HepG2 (cell line): ENCODE data around the gene SLIT3. TPM values are rescaled to one million over a fixed set of nuclear protein-coding genes. Genes with fewer than 3 reads are reported as not detected.

ENCODE experiments used
- ATAC-seq: fragments of 200-7000 bp; cut with Tn5 transposase; 3 replicates; pipeline ENCODE4 v1.9.1; 2020; ENCODE audit warnings: mild to moderate bottlenecking, moderate library complexity
- BruUV-seq: library from RNA; stranded (reverse); fragments of 400-500 nt; replicated peaks from 2 replicates; lab custom pipeline; 2021; lab: Mats Ljungman, UMichigan
- CTCF ChIA-PET: fragments of 300-600 bp; formaldehyde crosslinking; extraction: SDS; loops from one replicate; lab custom pipeline; 2021; ENCODE audit warnings: low total read pairs, inconsistent platforms, low intra/inter-chr PET ratio; lab: Yijun Ruan, JAX
- POLR2A ChIA-PET: fragments of 350-600 bp; sonication (Branson Sonifier 250); formaldehyde crosslinking; loops from one replicate; lab custom pipeline; 2020; ENCODE audit warnings: antibody characterized with exemption, inconsistent platforms; lab: Yijun Ruan, JAX
- DNase-seq: peaks from one replicate; pipeline ENCODE4 v3.0.0-alpha.2; 2015; ENCODE audit warnings: low spot score
- FAIRE-seq: peaks from 3 replicates; lab custom pipeline; 2011; peaks lifted over from hg19 to GRCh38; lab: Jason Lieb, UNC
- H2AFZ ChIP-seq: one replicate; pipeline ENCODE4 v1.6.1; 2011; ENCODE audit warnings: low read length, inconsistent platforms
- H3K27ac ChIP-seq: fragments of 300-600 bp; 3 replicates; pipeline ENCODE4 v1.8.0; 2011; ENCODE audit warnings: mixed run types, mild to moderate bottlenecking, mixed read lengths, low read length, inconsistent platforms; ENCODE audit not compliant: insufficient read depth; ENCODE audit errors: extremely low read length
- H3K27me3 ChIP-seq, 2 experiments: fragments of 200-600 bp in 1 of 2; 2 replicates in 1 of 2; 3 replicates in 1 of 2; pipeline versions ENCODE4 v1.6.0 to v1.8.0; 2011; ENCODE audit warnings: low read length in 2 of 2, mild to moderate bottlenecking in 2 of 2, moderate library complexity in 2 of 2, inconsistent platforms in 1 of 2; ENCODE audit not compliant: insufficient read depth in 2 of 2, control insufficient read depth in 1 of 2
- H3K36me3 ChIP-seq, 2 experiments: fragments of 200-600 bp in 1 of 2; replicated peaks in 1 of 2; 2 replicates in 1 of 2; 3 replicates in 1 of 2; pipeline versions ENCODE4 v1.5.1 to v1.8.0; 2011; ENCODE audit warnings: low read length in 2 of 2, inconsistent platforms in 1 of 2; ENCODE audit not compliant: insufficient read depth in 2 of 2, control insufficient read depth in 1 of 2
- H3K4me1 ChIP-seq: 2 replicates; pipeline ENCODE4 v1.5.1; 2012; ENCODE audit warnings: low read length, inconsistent platforms; ENCODE audit not compliant: insufficient read depth
- H3K4me2 ChIP-seq: 2 replicates; pipeline ENCODE4 v1.6.0; 2011; ENCODE audit warnings: low read depth, low read length, inconsistent platforms
- H3K4me3 ChIP-seq, 3 experiments: fragments of 200-600 bp in 1 of 3; sonication (generic), shearing (Covaris generic) in 1 of 3; replicated peaks in 1 of 3; 2 replicates each; pipeline ENCODE4 v1.5.1; 2011 to 2016; ENCODE audit warnings: low read length in 3 of 3, inconsistent platforms in 2 of 3, low read depth in 2 of 3, mild to moderate bottlenecking in 2 of 3, control low read depth in 1 of 3, mixed read lengths in 1 of 3; ENCODE audit not compliant: insufficient read depth in 1 of 3
- H3K79me2 ChIP-seq: one replicate; pipeline ENCODE4 v1.6.1; 2011; ENCODE audit warnings: low read length, inconsistent platforms; ENCODE audit not compliant: insufficient read depth
- H3K9ac ChIP-seq: 2 replicates; pipeline ENCODE4 v1.6.0; 2011; ENCODE audit warnings: mild to moderate bottlenecking, low read depth, low read length, inconsistent platforms; ENCODE audit not compliant: insufficient read depth
- H3K9me3 ChIP-seq: 2 replicates; pipeline ENCODE4 v1.5.1; 2012; ENCODE audit warnings: mild to moderate bottlenecking, low read length
- H4K20me1 ChIP-seq: 2 replicates; pipeline ENCODE4 v1.6.0; 2011; ENCODE audit warnings: inconsistent platforms, mild to moderate bottlenecking, low read length, moderate library complexity; ENCODE audit not compliant: insufficient read depth
- ARNT ChIP-seq: fragments of 450-650 bp; IDR thresholded peaks from 2 replicates; pipeline ENCODE4 v1.6.1; 2017
- DNMT3B ChIP-seq: conservative IDR thresholded peaks from 2 replicates; pipeline ENCODE4 v1.6.1; 2016; ENCODE audit warnings: missing biosample characterization, control low read depth
- HDAC1 ChIP-seq: sonication (generic); formaldehyde crosslinking; IDR thresholded peaks from 2 replicates; pipeline ENCODE4 v1.5.1; 2020; ENCODE audit warnings: mild to moderate bottlenecking, missing genetic modification reagents
- MXI1 ChIP-seq: IDR thresholded peaks from 3 replicates; pipeline ENCODE4 v1.6.1; 2012; ENCODE audit warnings: low read depth, low read length, inconsistent platforms, borderline replicate concordance
- PHF21A ChIP-seq: sonication (generic); formaldehyde crosslinking; IDR thresholded peaks from 2 replicates; pipeline ENCODE4 v1.5.0; 2020; ENCODE audit warnings: mild to moderate bottlenecking, missing genetic modification reagents
- POLR2AphosphoS5 ChIP-seq: IDR thresholded peaks from 2 replicates; pipeline ENCODE4 v1.6.1; 2012; ENCODE audit warnings: low read depth, low read length
- RBM22 ChIP-seq: fragments of 200-400 bp; formaldehyde crosslinking; optimal IDR thresholded peaks from 2 replicates; pipeline ENCODE3; 2017; ENCODE audit warnings: mild to moderate bottlenecking, low read length, moderate library complexity
- SKI ChIP-seq: fragments of 450-650 bp; IDR thresholded peaks from one replicate; pipeline ENCODE4 v1.6.1; 2018; ENCODE audit warnings: mild to moderate bottlenecking; ENCODE audit not compliant: partially characterized antibody
- TCF7 ChIP-seq: sonication (generic); IDR thresholded peaks from 2 replicates; pipeline ENCODE4 v1.6.1; 2016; ENCODE audit warnings: antibody characterized with exemption, low read depth
- XBP1 ChIP-seq: sonication (generic); formaldehyde crosslinking; IDR thresholded peaks from 2 replicates; pipeline ENCODE4 v1.5.0; 2020; ENCODE audit warnings: missing genetic modification reagents
- ZNF234 ChIP-seq: sonication (generic); formaldehyde crosslinking; conservative IDR thresholded peaks from 2 replicates; pipeline ENCODE4 v1.5.1; 2020; ENCODE audit warnings: mild to moderate bottlenecking, missing genetic modification reagents
- ZNF335 ChIP-seq: sonication (generic); formaldehyde crosslinking; IDR thresholded peaks from 2 replicates; pipeline ENCODE4 v1.4.0; 2020; ENCODE audit warnings: missing genetic modification reagents
- WGBS: methylation state at CpG from one replicate; pipeline ENCODE4 v1.1.6; 2017; ENCODE audit warnings: low lambda C conversion rate; 5-methylcytosine and 5-hydroxymethylcytosine counted together
- in situ Hi-C: cut with HindIII; loops from 2 replicates; pipeline ENCODE4 v1.10.0; 2017; ENCODE audit warnings: low pct_unique_long_range_greater_than_20kb; ENCODE audit not compliant: extremely low pct_ligation_motif_present
- intact Hi-C: fragments of 100-400 bp; cut with micrococcal nuclease; formaldehyde crosslinking; loops from one replicate; pipeline ENCODE4 v1.10.0; 2022; ENCODE audit not compliant: unreplicated experiment
- polyA plus RNA-seq, 8 experiments: library from polyadenylated mRNA; depleted of rRNA in 3 of 8; stranded (reverse) in 7 of 8; unstranded in 1 of 8; fragments of >200 nt; fragmentation: Illumina TruSeq in 4 of 8; extraction: Trizol in 4 of 8; gene quantifications; 2 replicates each; pipeline versions ENCODE4 v1.2.1 to v1.2.3, GENCODE V29; 2011 to 2016; ENCODE audit warnings: low read depth in 4 of 8, missing spikeins in 1 of 8, mixed read lengths in 1 of 8; ENCODE audit not compliant: insufficient read depth in 1 of 8
- total RNA-seq, 5 experiments: library from RNA; depleted of rRNA; stranded (reverse); fragments of >200 nt; fragmentation: Illumina TruSeq; extraction: Trizol; gene quantifications; 2 replicates each; pipeline ENCODE4 v1.2.3, GENCODE V29; 2016; ENCODE audit warnings: low read depth in 1 of 5
- TF ChIP-seq, protein P1 (sequence below): sonication (generic); formaldehyde crosslinking; IDR thresholded peaks from 2 replicates; pipeline ENCODE4 v1.4.0; 2020; ENCODE audit warnings: missing genetic modification reagents, borderline replicate concordance
- TF ChIP-seq, protein P2 (sequence below): sonication (generic); formaldehyde crosslinking; IDR thresholded peaks from 2 replicates; pipeline ENCODE4 v1.5.0; 2020; ENCODE audit warnings: missing genetic modification reagents
- TF ChIP-seq, protein P3 (sequence below): fragments of 450-650 bp; IDR thresholded peaks from 2 replicates; pipeline ENCODE4 v1.6.1; 2017; ENCODE audit warnings: mild to moderate bottlenecking

SLIT3 gene
- total and polyA plus RNA-seq, 2 of the 13 experiments (the other 11 are each of a cell fraction or from before 2014, with no cell fraction given) = not detected

DNA sequence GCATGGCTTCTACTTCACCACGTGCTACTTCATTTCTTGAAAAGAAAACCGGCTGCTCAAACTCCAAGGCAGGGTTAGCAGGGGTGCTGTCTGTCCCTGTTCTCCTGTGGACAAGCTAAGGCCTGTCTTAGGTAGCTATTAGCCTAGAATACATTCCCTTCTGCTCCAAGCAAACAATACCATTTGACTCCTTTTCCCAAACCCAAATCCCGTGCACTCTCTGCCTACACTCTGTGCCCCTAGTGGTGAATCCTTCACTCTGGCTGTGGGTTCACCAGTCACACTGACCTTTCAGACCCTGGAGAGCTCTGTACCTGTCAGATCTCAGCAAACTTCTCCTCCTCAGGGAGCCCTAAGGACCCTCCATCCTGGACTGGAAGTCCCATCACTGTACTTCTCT is 211.6 kb downstream of the SLIT3 start (continued):
- TF ChIP-seq ZNF335 (CRISPR knock-in tag) (no peak), TCF7 (no peak), SKI (no peak), HDAC1 (CRISPR knock-in tag) (no peak), XBP1 (CRISPR knock-in tag) (no peak)
- TF ChIP-seq, protein P1, sequence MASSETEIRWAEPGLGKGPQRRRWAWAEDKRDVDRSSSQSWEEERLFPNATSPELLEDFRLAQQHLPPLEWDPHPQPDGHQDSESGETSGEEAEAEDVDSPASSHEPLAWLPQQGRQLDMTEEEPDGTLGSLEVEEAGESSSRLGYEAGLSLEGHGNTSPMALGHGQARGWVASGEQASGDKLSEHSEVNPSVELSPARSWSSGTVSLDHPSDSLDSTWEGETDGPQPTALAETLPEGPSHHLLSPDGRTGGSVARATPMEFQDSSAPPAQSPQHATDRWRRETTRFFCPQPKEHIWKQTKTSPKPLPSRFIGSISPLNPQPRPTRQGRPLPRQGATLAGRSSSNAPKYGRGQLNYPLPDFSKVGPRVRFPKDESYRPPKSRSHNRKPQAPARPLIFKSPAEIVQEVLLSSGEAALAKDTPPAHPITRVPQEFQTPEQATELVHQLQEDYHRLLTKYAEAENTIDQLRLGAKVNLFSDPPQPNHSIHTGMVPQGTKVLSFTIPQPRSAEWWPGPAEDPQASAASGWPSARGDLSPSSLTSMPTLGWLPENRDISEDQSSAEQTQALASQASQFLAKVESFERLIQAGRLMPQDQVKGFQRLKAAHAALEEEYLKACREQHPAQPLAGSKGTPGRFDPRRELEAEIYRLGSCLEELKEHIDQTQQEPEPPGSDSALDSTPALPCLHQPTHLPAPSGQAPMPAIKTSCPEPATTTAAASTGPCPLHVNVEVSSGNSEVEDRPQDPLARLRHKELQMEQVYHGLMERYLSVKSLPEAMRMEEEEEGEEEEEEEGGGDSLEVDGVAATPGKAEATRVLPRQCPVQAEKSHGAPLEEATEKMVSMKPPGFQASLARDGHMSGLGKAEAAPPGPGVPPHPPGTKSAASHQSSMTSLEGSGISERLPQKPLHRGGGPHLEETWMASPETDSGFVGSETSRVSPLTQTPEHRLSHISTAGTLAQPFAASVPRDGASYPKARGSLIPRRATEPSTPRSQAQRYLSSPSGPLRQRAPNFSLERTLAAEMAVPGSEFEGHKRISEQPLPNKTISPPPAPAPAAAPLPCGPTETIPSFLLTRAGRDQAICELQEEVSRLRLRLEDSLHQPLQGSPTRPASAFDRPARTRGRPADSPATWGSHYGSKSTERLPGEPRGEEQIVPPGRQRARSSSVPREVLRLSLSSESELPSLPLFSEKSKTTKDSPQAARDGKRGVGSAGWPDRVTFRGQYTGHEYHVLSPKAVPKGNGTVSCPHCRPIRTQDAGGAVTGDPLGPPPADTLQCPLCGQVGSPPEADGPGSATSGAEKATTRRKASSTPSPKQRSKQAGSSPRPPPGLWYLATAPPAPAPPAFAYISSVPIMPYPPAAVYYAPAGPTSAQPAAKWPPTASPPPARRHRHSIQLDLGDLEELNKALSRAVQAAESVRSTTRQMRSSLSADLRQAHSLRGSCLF (CRISPR knock-in tag) = no peak
- TF ChIP-seq, all 625 proteins: peak for 0

DNA sequence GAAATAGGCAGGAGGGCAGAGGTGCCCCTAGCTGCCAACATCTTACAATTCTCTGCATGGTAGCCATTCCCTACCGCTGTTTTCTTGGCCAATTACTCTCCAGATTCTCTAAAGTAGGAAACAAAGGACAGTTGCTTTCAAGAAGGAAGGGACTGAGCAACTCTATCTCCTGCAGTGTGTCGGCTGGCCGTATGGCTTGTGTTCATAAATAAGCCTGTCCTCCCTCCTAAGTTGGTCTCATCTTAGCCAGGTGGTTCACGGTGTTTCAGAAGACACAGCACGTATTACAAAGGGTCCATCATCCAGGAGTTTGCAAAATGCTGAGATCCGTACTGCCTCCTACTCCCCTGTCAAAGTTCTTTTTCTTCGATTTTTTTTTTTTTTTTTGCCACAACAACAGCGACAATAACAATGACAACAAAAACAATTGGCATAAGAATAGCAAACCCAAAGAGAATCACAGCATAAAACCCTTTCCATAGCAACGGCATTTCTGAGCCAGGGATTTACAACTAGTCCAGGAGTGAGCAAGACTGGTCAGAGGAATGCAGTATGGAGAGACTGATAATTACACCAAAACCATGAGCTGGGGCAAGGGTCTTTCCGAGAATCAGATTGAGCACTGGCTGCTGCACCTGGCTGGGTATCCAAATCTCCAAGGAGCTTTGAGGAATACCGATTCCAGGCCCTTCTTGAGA is 212.8 kb downstream of the SLIT3 start:
- no peaks in the 10 kb centered on the region for H3K79me2 ChIP-seq
- in situ Hi-C loops = no loop called here
- no peak overlapping the region for H2AFZ ChIP-seq
- H3K4me1 ChIP-seq = peaks cover 9% of the 10 kb centered on the region
- no peak overlapping the region for H3K9ac ChIP-seq
- intact Hi-C loops = no loop called here
- ChIA-PET CTCF (no interaction called here), POLR2A (no interaction called here)
- no peak overlapping the region for H3K27ac ChIP-seq
- no peaks in the 10 kb centered on the region for H4K20me1 ChIP-seq
- no peak for FAIRE-seq
- H3K27me3 ChIP-seq = no peaks in the 10 kb centered on the region
- H3K4me2 ChIP-seq = no peak overlapping the region
- no peak for ATAC-seq
- no peaks in the 10 kb centered on the region for H3K36me3 ChIP-seq
- no TSS peak for BruUV-seq
- WGBS = 32% methylated on average over 11 of the region's 11 CpGs
- no peak for DNase-seq
- H3K9me3 ChIP-seq = no peaks in the 10 kb centered on the region
- H3K4me3 ChIP-seq = no peak overlapping the region
- TF ChIP-seq RBM22 = no peak
- no peak for TF ChIP-seq DNMT3B (CRISPR knock-in tag)
- no peak for TF ChIP-seq TCF7
- TF ChIP-seq, protein P2, sequence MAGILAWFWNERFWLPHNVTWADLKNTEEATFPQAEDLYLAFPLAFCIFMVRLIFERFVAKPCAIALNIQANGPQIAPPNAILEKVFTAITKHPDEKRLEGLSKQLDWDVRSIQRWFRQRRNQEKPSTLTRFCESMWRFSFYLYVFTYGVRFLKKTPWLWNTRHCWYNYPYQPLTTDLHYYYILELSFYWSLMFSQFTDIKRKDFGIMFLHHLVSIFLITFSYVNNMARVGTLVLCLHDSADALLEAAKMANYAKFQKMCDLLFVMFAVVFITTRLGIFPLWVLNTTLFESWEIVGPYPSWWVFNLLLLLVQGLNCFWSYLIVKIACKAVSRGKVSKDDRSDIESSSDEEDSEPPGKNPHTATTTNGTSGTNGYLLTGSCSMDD (CRISPR knock-in tag) = no peak
- TF ChIP-seq ARNT = no peak
- TF ChIP-seq, protein P3, sequence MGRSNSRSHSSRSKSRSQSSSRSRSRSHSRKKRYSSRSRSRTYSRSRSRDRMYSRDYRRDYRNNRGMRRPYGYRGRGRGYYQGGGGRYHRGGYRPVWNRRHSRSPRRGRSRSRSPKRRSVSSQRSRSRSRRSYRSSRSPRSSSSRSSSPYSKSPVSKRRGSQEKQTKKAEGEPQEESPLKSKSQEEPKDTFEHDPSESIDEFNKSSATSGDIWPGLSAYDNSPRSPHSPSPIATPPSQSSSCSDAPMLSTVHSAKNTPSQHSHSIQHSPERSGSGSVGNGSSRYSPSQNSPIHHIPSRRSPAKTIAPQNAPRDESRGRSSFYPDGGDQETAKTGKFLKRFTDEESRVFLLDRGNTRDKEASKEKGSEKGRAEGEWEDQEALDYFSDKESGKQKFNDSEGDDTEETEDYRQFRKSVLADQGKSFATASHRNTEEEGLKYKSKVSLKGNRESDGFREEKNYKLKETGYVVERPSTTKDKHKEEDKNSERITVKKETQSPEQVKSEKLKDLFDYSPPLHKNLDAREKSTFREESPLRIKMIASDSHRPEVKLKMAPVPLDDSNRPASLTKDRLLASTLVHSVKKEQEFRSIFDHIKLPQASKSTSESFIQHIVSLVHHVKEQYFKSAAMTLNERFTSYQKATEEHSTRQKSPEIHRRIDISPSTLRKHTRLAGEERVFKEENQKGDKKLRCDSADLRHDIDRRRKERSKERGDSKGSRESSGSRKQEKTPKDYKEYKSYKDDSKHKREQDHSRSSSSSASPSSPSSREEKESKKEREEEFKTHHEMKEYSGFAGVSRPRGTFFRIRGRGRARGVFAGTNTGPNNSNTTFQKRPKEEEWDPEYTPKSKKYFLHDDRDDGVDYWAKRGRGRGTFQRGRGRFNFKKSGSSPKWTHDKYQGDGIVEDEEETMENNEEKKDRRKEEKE = no peak
- no peak for TF ChIP-seq ZNF234 (CRISPR knock-in tag)
- no peak for TF ChIP-seq PHF21A (CRISPR knock-in tag)
- no peak for TF ChIP-seq POLR2AphosphoS5
- TF ChIP-seq MXI1 = no peak
